Activated T-helper 1 cell treated with anti-CD3 and anti-CD28 coated beads, Interleukin-2, amount 50 U/mL, for 16 hours (primary cell): ENCODE results near the gene FXYD7.

Source experiments
- DNase-seq, 2 donors: peaks; one replicate each; pipeline ENCODE4 v3.0.0-alpha.2; 2020; ENCODE audit warnings: low read depth in 1 of 2, low spot score in 1 of 2

FXYD7 gene

GRCh38 chr19:35109395-35110112 lies 33.5 kb upstream of the FXYD7 start:
- DNase-seq, result no peak

GRCh38 chr19:35110974-35111373 lies 32.1 kb upstream of the FXYD7 start:
- no peak for DNase-seq

GRCh38 chr19:35112995-35113688 lies 29.9 kb upstream of the FXYD7 start:
- no peak for DNase-seq

- DNase-seq, result peak; percentile 45 to 52
These were observed 28.5 kb upstream of the FXYD7 start for GRCh38 chr19:35114353-35115176.

- DNase-seq, result no peak
These were observed 27.7 kb upstream of the FXYD7 start, which contains the start of gene FXYD3 for GRCh38 chr19:35115177-35115951. Gene FXYD3 (plus strand): TSS chr19:35115823. CDS start chr19:35119377, 3,554 bp downstream.

- no peak for DNase-seq
These were observed 26.8 kb upstream of the FXYD7 start for GRCh38 chr19:35116072-35116801.

GRCh38 chr19:35117116-35117515 lies 25.9 kb upstream of the FXYD7 start:
- no peak for DNase-seq

- no peak for DNase-seq
These were observed 25.3 kb upstream of the FXYD7 start for GRCh38 chr19:35117799-35118198.

- no peak for DNase-seq
These were observed 24.6 kb upstream of the FXYD7 start for GRCh38 chr19:35118268-35119020.

GRCh38 chr19:35119091-35119490 lies 24.0 kb upstream of the FXYD7 start:
- DNase-seq, result no peak

- no peak for DNase-seq
These were observed 23.4 kb upstream of the FXYD7 start for GRCh38 chr19:35119578-35120155.

- no peak for DNase-seq
These were observed 22.6 kb upstream of the FXYD7 start for GRCh38 chr19:35120492-35120891.

GRCh38 chr19:35120898-35121297 lies 22.2 kb upstream of the FXYD7 start:
- no peak for DNase-seq

- no peak for DNase-seq
These were observed 20.1 kb upstream of the FXYD7 start for GRCh38 chr19:35122687-35123551.

GRCh38 chr19:35123573-35123972 lies 19.5 kb upstream of the FXYD7 start:
- DNase-seq, result no peak

- DNase-seq, result peak; percentile 72 to 79
These were observed 18.7 kb upstream of the FXYD7 start for GRCh38 chr19:35124098-35125060.

GRCh38 chr19:35125270-35125717 lies 17.8 kb upstream of the FXYD7 start:
- DNase-seq, result no peak
